Liver (tissue), 9 donors: ENCODE results near the gene GRIP2. TPM values are rescaled to one million over a fixed set of nuclear protein-coding genes. Genes with fewer than 3 reads are reported as not detected.

Experiments used
- DNase-seq: peaks from one replicate; pipeline ENCODE4 v3.0.0-alpha.2; 2017; ENCODE audit warnings: low spot score
- H3K27ac ChIP-seq, 2 donors: one replicate each; pipeline ENCODE4 v1.7.0; 2013; ENCODE audit warnings: inconsistent platforms in 2 of 2, low read length in 2 of 2, control low read depth in 1 of 2, low read depth in 1 of 2, mild to moderate bottlenecking in 1 of 2
- H3K27me3 ChIP-seq, 4 donors: one replicate each; pipeline versions ENCODE4 v1.6.1 to v1.7.0; 2013; ENCODE audit warnings: low read length in 3 of 4, inconsistent platforms in 1 of 4, mild to moderate bottlenecking in 1 of 4, moderate library complexity in 1 of 4; ENCODE audit not compliant: control insufficient read depth in 4 of 4, insufficient read depth in 4 of 4
- H3K36me3 ChIP-seq, 4 donors: one replicate each; pipeline versions ENCODE4 v1.6.1 to v1.7.0; 2013; ENCODE audit warnings: low read length in 3 of 4, mild to moderate bottlenecking in 3 of 4, low read depth in 1 of 4, moderate library complexity in 1 of 4; ENCODE audit not compliant: control insufficient read depth in 4 of 4, insufficient read depth in 3 of 4
- H3K4me1 ChIP-seq, 4 donors: one replicate each; pipeline versions ENCODE4 v1.6.1 to v1.7.0; 2013; ENCODE audit warnings: low read length in 3 of 4, mild to moderate bottlenecking in 3 of 4, moderate library complexity in 1 of 4; ENCODE audit not compliant: control insufficient read depth in 4 of 4, insufficient read depth in 4 of 4
- H3K4me3 ChIP-seq, 3 donors: one replicate each; pipeline versions ENCODE4 v1.6.1 to v1.7.0; 2013; ENCODE audit warnings: low read length in 3 of 3, control low read depth in 1 of 3, low read depth in 1 of 3, mild to moderate bottlenecking in 1 of 3
- H3K9ac ChIP-seq, 2 donors: one replicate each; pipeline ENCODE4 v1.7.0; 2013; ENCODE audit warnings: low read length in 2 of 2, mild to moderate bottlenecking in 2 of 2, moderate library complexity in 2 of 2, control low read depth in 1 of 2, low read depth in 1 of 2
- H3K9me3 ChIP-seq, 4 donors: one replicate each; pipeline versions ENCODE4 v1.6.1 to v1.7.0; 2013; ENCODE audit warnings: low read length in 3 of 4; ENCODE audit not compliant: control insufficient read depth in 4 of 4
- CTCF ChIP-seq: fragments of 150-350 bp; IDR thresholded peaks from 2 replicates; pipeline ENCODE4 v1.5.1; 2017; ENCODE audit warnings: improper control_type of control experiment, low read depth, low read length; ENCODE audit not compliant: missing input control
- EGR1 ChIP-seq, 2 donors: IDR thresholded peaks; 2 replicates each; pipeline ENCODE4 v1.6.1; 2016 to 2018; ENCODE audit warnings: antibody characterized with exemption in 2 of 2, low read depth in 2 of 2
- FOXA1 ChIP-seq: IDR thresholded peaks from 2 replicates; pipeline ENCODE4 v1.6.1; 2016; ENCODE audit warnings: antibody characterized with exemption
- FOXA2 ChIP-seq: IDR thresholded peaks from 2 replicates; pipeline ENCODE4 v1.6.1; 2016; ENCODE audit warnings: antibody characterized with exemption
- HNF4A ChIP-seq, 2 donors: conservative IDR thresholded peaks; 2 replicates each; pipeline ENCODE4 v1.6.1; 2016; ENCODE audit warnings: antibody characterized with exemption in 2 of 2, mild to moderate bottlenecking in 2 of 2
- HNF4G ChIP-seq: IDR thresholded peaks from 2 replicates; pipeline ENCODE4 v1.6.1; 2016; ENCODE audit warnings: antibody characterized with exemption
- JUND ChIP-seq, 2 donors: IDR thresholded peaks; 2 replicates each; pipeline ENCODE4 v1.6.1; 2016; ENCODE audit warnings: antibody characterized with exemption in 2 of 2
- NR2F2 ChIP-seq: IDR thresholded peaks from 2 replicates; pipeline ENCODE4 v1.6.1; 2016; ENCODE audit warnings: antibody characterized with exemption
- RAD21 ChIP-seq, 2 donors: IDR thresholded peaks; 2 replicates each; pipeline ENCODE4 v1.6.1; 2016; ENCODE audit warnings: antibody characterized with exemption in 2 of 2, mild to moderate bottlenecking in 2 of 2
- SP1 ChIP-seq: IDR thresholded peaks from 2 replicates; pipeline ENCODE4 v1.6.1; 2018; ENCODE audit warnings: antibody characterized with exemption, mild to moderate bottlenecking
- TAF1 ChIP-seq: conservative IDR thresholded peaks from 2 replicates; pipeline ENCODE4 v1.6.1; 2016; ENCODE audit warnings: antibody characterized with exemption, mild to moderate bottlenecking
- YY1 ChIP-seq: IDR thresholded peaks from 2 replicates; pipeline ENCODE4 v1.6.1; 2016; ENCODE audit warnings: antibody characterized with exemption, mild to moderate bottlenecking
- WGBS: extraction: QIAGEN DNeasy Blood & Tissue Kit; methylation state at CpG from one replicate; pipeline ENCODE4 v1.1.7; 2013; 5-methylcytosine and 5-hydroxymethylcytosine counted together
- polyA plus RNA-seq, 2 donors: library from polyadenylated mRNA; stranded (reverse) in 1 of 2; unstranded in 1 of 2; fragments of 200-250 nt in 1 of 2; fragments of >200 nt in 1 of 2; fragmentation: Nextera tagmentation in 1 of 2; extraction: Ambion mirVana in 1 of 2; gene quantifications; one replicate each; pipeline versions ENCODE4 v1.2.1 to v1.2.3, GENCODE V29; 2013 to 2015
- total RNA-seq, 2 donors: library from RNA; depleted of rRNA; stranded (reverse); fragments of >200 nt; gene quantifications; one replicate each; pipeline ENCODE4 v1.2.3, GENCODE V29; 2014
- TF ChIP-seq, protein P1 (sequence below): IDR thresholded peaks from 2 replicates; pipeline ENCODE4 v1.6.1; 2016; ENCODE audit warnings: antibody characterized with exemption, mild to moderate bottlenecking
- TF ChIP-seq, protein P2 (sequence below): IDR thresholded peaks from 2 replicates; pipeline ENCODE4 v1.6.1; 2016; ENCODE audit warnings: antibody characterized with exemption
- TF ChIP-seq, protein P3 (sequence below): IDR thresholded peaks from 2 replicates; pipeline ENCODE4 v1.6.1; 2016; ENCODE audit warnings: antibody characterized with exemption
- TF ChIP-seq, protein P4 (sequence below): IDR thresholded peaks from 2 replicates; pipeline ENCODE4 v1.6.1; 2016; ENCODE audit warnings: antibody characterized with exemption
- donor health status: healthy.
- donor health status: healthy.
- donor health status: healthy.
- donor health status: healthy.
- donor health status: healthy.

Gene GRIP2
- total and polyA plus RNA-seq, 4 donors: 0.05 to 0.33 (median 0.09) TPM; not detected in 1

DNA sequence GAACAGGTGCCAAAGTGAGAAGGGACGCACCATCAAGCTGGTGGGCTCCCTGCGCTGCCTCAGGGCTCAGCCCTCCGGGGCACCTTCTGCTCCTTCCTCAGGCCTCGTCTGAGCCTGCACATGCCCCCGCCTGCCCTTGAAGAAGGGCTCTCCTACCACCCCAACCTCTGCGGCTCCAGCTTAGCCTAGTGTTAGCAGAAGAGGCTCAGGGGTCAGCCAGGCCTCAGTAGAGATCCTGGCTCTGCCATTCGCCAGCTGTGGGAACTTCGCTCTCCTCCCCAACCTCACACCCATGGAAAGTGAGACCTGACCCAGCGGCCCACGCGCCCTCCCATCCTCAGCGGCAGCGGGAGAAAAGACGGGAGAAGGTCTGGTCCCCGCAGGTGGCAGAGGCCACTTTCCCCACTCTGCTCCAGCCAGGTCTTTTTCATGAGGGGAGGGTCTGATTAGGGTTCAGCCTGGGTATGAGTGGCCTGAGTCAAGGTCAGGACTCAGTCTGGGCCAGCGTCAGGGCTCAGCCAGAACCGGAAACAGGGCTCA lies 8.2 kb downstream of the GRIP2 start:
- TF ChIP-seq, protein P1, sequence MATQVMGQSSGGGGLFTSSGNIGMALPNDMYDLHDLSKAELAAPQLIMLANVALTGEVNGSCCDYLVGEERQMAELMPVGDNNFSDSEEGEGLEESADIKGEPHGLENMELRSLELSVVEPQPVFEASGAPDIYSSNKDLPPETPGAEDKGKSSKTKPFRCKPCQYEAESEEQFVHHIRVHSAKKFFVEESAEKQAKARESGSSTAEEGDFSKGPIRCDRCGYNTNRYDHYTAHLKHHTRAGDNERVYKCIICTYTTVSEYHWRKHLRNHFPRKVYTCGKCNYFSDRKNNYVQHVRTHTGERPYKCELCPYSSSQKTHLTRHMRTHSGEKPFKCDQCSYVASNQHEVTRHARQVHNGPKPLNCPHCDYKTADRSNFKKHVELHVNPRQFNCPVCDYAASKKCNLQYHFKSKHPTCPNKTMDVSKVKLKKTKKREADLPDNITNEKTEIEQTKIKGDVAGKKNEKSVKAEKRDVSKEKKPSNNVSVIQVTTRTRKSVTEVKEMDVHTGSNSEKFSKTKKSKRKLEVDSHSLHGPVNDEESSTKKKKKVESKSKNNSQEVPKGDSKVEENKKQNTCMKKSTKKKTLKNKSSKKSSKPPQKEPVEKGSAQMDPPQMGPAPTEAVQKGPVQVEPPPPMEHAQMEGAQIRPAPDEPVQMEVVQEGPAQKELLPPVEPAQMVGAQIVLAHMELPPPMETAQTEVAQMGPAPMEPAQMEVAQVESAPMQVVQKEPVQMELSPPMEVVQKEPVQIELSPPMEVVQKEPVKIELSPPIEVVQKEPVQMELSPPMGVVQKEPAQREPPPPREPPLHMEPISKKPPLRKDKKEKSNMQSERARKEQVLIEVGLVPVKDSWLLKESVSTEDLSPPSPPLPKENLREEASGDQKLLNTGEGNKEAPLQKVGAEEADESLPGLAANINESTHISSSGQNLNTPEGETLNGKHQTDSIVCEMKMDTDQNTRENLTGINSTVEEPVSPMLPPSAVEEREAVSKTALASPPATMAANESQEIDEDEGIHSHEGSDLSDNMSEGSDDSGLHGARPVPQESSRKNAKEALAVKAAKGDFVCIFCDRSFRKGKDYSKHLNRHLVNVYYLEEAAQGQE: no peak
- no peak for TF ChIP-seq RAD21 (IDR thresholded peaks at IDR 0.05)
- TF ChIP-seq CTCF: no peak
- TF ChIP-seq, protein P2, sequence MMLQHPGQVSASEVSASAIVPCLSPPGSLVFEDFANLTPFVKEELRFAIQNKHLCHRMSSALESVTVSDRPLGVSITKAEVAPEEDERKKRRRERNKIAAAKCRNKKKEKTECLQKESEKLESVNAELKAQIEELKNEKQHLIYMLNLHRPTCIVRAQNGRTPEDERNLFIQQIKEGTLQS: no peak
- TF ChIP-seq YY1: no peak
- TF ChIP-seq HNF4A (conservative IDR thresholded peaks at IDR 0.05): no peak
- no peak for TF ChIP-seq FOXA1
- no peak for TF ChIP-seq SP1
- TF ChIP-seq JUND (IDR thresholded peaks at IDR 0.05): no peak
- no peak for TF ChIP-seq FOXA2
- TF ChIP-seq HNF4G: no peak
- TF ChIP-seq EGR1 (IDR thresholded peaks at IDR 0.05; ENCODE audit: low read depth in 2 of 2): no peak
- TF ChIP-seq, protein P3, sequence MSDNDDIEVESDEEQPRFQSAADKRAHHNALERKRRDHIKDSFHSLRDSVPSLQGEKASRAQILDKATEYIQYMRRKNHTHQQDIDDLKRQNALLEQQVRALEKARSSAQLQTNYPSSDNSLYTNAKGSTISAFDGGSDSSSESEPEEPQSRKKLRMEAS: no peak
- no peak for TF ChIP-seq TAF1
- TF ChIP-seq, protein P4, sequence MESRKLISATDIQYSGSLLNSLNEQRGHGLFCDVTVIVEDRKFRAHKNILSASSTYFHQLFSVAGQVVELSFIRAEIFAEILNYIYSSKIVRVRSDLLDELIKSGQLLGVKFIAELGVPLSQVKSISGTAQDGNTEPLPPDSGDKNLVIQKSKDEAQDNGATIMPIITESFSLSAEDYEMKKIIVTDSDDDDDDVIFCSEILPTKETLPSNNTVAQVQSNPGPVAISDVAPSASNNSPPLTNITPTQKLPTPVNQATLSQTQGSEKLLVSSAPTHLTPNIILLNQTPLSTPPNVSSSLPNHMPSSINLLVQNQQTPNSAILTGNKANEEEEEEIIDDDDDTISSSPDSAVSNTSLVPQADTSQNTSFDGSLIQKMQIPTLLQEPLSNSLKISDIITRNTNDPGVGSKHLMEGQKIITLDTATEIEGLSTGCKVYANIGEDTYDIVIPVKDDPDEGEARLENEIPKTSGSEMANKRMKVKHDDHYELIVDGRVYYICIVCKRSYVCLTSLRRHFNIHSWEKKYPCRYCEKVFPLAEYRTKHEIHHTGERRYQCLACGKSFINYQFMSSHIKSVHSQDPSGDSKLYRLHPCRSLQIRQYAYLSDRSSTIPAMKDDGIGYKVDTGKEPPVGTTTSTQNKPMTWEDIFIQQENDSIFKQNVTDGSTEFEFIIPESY: no peak
- H3K9me3 ChIP-seq: no peaks in the 10 kb centered on the region
- WGBS: 92% methylated on average over 17 of the region's 17 CpGs
- no peaks in the 10 kb centered on the region for H3K36me3 ChIP-seq
- no peak for DNase-seq
- no peak overlapping the region for H3K27ac ChIP-seq
- H3K27me3 ChIP-seq: peaks cover 0 to 5% (median 0%) of the 10 kb centered on the region in 4 donors
- no peak overlapping the region for H3K4me3 ChIP-seq
- H3K4me1 ChIP-seq: no peaks in the 10 kb centered on the region
- H3K9ac ChIP-seq: no peak overlapping the region

GRCh38 chr3:14528081-14528480 lies 12.1 kb downstream of the GRIP2 start:
- Histone ChIP-seq H3K9ac (no peak overlapping the region), H3K9me3 (no peaks in the 10 kb centered on the region), H3K27ac (no peak overlapping the region), H3K4me3 (no peak overlapping the region), H3K27me3 (no peaks in the 10 kb centered on the region), H3K36me3 (no peaks in the 10 kb centered on the region), H3K4me1 (no peaks in the 10 kb centered on the region)
- WGBS: 67% methylated on average over 3 of the region's 3 CpGs
- DNase-seq: no peak
- TF ChIP-seq NR2F2 (no peak), FOXA2 (no peak), EGR1 (IDR thresholded peaks at IDR 0.05; ENCODE audit: low read depth in 2 of 2) (no peak), CTCF (no peak), HNF4A (conservative IDR thresholded peaks at IDR 0.05) (no peak)
- TF ChIP-seq, protein P1: no peak
- TF ChIP-seq, protein P4: no peak
